MM.1S (cell line): ENCODE results near the gene VSTM4.

ENCODE experiments used
- CTCF ChIP-seq: fragments of 300-600 bp; sonication (generic); IDR thresholded peaks from 2 replicates; pipeline ENCODE4 v1.5.1; 2016; ENCODE audit warnings: antibody characterized with exemption, low read length, mixed read lengths
- EZH2 ChIP-seq: fragments of 300-600 bp; sonication (generic); optimal IDR thresholded peaks from 2 replicates; pipeline ENCODE3; 2017; ENCODE audit warnings: low read depth, mild to moderate bottlenecking, antibody characterized with exemption, low read length, mixed read lengths
- EZH2phosphoT487 ChIP-seq: fragments of 300-600 bp; sonication (generic); IDR thresholded peaks from 2 replicates; pipeline ENCODE4 v1.6.1; 2018; ENCODE audit warnings: antibody characterized with exemption, low read length

GRCh38 chr10:49034925-49035324 lies 80.4 kb downstream of the VSTM4 start:
- TF ChIP-seq CTCF = no peak
- no peak for TF ChIP-seq EZH2phosphoT487
- TF ChIP-seq EZH2 = no peak
